ENCODE data around the gene HP. TPM values are rescaled to one million over a fixed set of nuclear protein-coding genes. Genes with fewer than 3 reads are reported as not detected.

Gene HP
- total and polyA plus RNA-seq, 2 of the 13 experiments (the other 11 are each of a cell fraction or from before 2014, with no cell fraction given), result 387 to 524 TPM

GRCh38 chr16:72083778-72084404, 29.6 kb downstream of the HP start (continued):
- TF ChIP-seq ZNF468 (CRISPR knock-in tag; IDR thresholded peaks at IDR 0.05), result no peak
- TF ChIP-seq TERF1 (CRISPR knock-in tag; IDR thresholded peaks at IDR 0.05), result no peak
- peak; percentile 91; the same call in 1 of the 2 replicates for TF ChIP-seq SSRP1 (CRISPR knock-in tag; IDR thresholded peaks at IDR 0.05)
- no peak for TF ChIP-seq TARDBP (CRISPR knock-in tag; IDR thresholded peaks at IDR 0.05)
- no peak for TF ChIP-seq HNF1B (CRISPR knock-in tag; IDR thresholded peaks at IDR 0.05)
- TF ChIP-seq CBX2 (IDR thresholded peaks at IDR 0.05; ENCODE audit: low read depth, low read length), result no peak
- no peak for TF ChIP-seq CBX2 (CRISPR knock-in tag; IDR thresholded peaks at IDR 0.05; ENCODE audit: low read depth)
- no peak for TF ChIP-seq ZNF552 (CRISPR knock-in tag; IDR thresholded peaks at IDR 0.05; ENCODE audit: borderline replicate concordance)
- TF ChIP-seq PRDM15 (CRISPR knock-in tag; IDR thresholded peaks at IDR 0.05), result no peak
- TF ChIP-seq MXD3 (CRISPR knock-in tag; IDR thresholded peaks at IDR 0.05), result no peak
- TF ChIP-seq ZSCAN30 (CRISPR knock-in tag; IDR thresholded peaks at IDR 0.05), result no peak
- TF ChIP-seq, protein P1, sequence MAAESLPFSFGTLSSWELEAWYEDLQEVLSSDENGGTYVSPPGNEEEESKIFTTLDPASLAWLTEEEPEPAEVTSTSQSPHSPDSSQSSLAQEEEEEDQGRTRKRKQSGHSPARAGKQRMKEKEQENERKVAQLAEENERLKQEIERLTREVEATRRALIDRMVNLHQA (CRISPR knock-in tag; IDR thresholded peaks at IDR 0.05), result no peak
- TF ChIP-seq AHDC1 (CRISPR knock-in tag; IDR thresholded peaks at IDR 0.05; ENCODE audit: borderline replicate concordance), result no peak
- no peak for TF ChIP-seq SOX13 (IDR thresholded peaks at IDR 0.05)
- peak in 1 of 2 experiments; percentile 52; a peak in 1 of 4 replicates for TF ChIP-seq SOX13 (CRISPR knock-in tag; conservative IDR thresholded peaks at IDR 0.05 in 1 of 2, IDR thresholded peaks at IDR 0.05 in 1 of 2)

Data from HepG2 (cell line).